Fibroblast of upper back skin (primary cell): ENCODE measurements around the gene NDUFAF7.
"Not testable (repeated sequence)": the region's sequence is repeated elsewhere in the genome, so short reads cannot be mapped to it uniquely, and the experiment has no call there.

Experiments used
- DNase-seq: peaks from one replicate; pipeline ENCODE4 v3.0.0-alpha.2; 2013

NDUFAF7 gene

GRCh38 chr2:37283207-37283606, 51.7 kb downstream of the NDUFAF7 start:
- peak; percentile 87 for DNase-seq

GRCh38 chr2:37284381-37284780, 52.9 kb downstream of the NDUFAF7 start:
- DNase-seq: peak; percentile 53

DNA sequence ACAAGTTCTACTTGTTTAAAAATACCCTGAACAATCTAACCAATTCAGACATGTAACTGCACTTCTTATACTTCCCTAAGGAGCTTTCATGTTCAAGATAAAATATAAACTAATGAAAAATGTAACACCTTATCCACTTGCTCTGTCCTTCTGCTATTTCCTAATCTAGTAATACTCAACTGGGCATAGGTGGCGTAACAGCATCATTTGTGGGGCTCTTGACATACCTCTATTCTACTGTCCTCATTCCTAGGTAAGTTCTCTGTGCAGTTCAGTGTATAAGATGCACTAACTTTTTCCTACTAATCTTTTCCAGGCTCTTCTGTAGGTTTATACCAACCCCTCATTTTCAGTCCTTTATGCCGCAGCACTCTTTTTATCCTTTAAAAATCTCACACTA, 56.5 kb downstream of the NDUFAF7 start:
- DNase-seq: no peak

GRCh38 chr2:37291680-37292079, 60.2 kb downstream of the NDUFAF7 start:
- no peak for DNase-seq

GRCh38 chr2:37294858-37295257, 63.4 kb downstream of the NDUFAF7 start:
- DNase-seq: not testable (repeated sequence)

DNA sequence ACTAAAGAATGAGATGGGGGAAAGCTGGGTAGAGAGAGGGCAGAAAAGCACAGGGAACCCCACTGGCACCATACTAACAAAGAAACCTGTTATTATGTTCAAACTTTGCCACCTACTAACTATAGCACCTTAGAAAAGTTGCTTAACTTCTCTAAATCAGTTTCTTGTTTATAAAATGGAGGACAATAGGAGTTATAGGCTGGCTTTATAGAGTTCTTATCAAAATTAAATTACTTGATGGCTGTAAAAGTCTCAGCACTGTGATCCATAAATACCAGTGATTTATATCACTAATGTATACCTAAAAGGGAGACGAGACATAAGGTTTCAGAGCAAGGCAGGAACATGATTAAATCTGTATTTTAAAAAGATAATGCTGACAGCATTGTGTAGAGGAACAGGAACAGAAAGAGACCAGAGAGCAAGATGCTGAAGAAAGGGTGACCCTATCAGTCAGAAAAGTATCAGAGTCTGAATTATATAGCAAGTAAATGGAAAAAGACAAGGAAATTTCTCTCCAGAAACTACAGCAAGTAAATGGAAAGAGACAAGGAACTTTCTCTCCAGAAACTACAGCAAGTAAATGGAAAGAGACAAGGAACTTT, 64.1 kb downstream of the NDUFAF7 start:
- no peak for DNase-seq

- no peak for DNase-seq
These were observed 66.2 kb downstream of the NDUFAF7 start for GRCh38 chr2:37297632-37298031.
